HG03095 (cell line): Measurements from ENCODE around the gene GEMIN4.

Experiments used
- ATAC-seq: cut with Tn5 transposase; IDR thresholded peaks from one replicate; pipeline ENCODE4 v1.9.1; 2021; ENCODE audit warnings: moderate library complexity; ENCODE audit not compliant: unreplicated experiment

GEMIN4 gene

DNA sequence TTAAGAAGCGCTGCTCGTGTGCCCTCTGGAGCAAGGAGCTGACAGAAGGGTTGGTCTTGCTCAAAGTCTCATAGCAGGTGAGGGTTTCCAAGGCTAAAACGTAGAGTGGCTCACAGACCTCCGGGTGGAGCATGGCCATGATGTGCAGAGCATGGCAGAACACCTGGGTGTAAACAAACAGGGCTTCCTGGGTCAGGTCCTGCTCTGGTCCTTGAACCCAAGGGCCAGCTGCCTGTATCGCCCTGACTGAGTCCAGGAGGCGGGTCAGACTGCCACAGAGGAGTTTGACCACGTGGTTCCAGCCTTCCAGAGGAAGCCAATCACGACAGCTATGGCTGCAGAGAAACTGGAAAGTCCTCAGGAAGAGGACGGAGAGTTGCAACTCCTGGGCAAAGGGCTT is 7.1 kb downstream of the GEMIN4 start:
- no peak for ATAC-seq

DNA sequence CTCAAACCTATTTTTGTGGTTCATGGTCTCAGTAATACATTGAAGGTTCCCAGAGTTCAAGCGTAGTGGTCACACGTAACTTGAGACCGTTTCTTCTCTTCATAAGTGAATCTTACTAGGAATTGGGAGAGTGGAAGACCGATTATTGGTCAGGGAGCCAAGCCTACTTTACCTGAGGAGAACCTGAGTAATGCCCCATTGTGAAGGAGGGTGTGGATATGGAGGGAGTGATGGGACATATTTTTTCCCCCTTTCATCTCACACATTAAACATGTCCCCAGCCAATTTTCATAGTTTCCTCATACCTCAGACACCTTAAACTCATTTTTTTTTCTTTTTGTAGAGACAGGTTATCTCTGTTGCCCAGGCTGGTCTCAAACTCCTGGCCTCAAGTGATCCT is 8.9 kb downstream of the GEMIN4 start:
- ATAC-seq: no peak

DNA sequence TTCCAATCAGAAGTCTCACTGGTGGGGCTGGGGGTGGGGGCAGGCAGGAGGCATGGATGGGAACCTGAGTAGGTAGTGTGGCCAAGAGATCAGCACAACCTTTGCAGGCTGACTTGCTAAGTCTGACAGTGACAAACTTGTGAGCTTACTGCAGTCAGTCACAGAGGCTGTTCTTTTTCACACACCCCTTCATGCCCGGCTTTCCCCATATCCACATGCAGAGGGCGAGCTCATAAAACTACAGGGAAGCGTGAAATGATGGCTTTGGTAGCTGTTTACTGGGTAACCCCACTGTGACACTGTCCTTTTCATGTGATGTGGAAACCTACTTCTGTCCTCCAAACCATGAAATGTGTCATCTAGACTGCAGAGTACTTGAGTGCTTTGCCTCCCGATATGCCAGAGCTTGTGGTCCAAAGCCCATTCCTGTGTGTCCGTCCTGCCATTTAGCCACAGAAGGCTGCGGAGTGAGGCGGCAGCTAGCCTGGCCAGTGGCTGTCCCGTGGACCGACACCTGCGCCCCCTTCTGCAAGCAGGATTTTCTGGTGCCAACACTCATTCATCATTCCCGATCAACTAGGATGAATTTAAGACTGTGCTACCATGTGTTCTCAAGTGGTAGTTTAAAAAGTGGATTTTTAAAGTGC is 9.8 kb downstream of the GEMIN4 start:
- ATAC-seq: no peak

DNA sequence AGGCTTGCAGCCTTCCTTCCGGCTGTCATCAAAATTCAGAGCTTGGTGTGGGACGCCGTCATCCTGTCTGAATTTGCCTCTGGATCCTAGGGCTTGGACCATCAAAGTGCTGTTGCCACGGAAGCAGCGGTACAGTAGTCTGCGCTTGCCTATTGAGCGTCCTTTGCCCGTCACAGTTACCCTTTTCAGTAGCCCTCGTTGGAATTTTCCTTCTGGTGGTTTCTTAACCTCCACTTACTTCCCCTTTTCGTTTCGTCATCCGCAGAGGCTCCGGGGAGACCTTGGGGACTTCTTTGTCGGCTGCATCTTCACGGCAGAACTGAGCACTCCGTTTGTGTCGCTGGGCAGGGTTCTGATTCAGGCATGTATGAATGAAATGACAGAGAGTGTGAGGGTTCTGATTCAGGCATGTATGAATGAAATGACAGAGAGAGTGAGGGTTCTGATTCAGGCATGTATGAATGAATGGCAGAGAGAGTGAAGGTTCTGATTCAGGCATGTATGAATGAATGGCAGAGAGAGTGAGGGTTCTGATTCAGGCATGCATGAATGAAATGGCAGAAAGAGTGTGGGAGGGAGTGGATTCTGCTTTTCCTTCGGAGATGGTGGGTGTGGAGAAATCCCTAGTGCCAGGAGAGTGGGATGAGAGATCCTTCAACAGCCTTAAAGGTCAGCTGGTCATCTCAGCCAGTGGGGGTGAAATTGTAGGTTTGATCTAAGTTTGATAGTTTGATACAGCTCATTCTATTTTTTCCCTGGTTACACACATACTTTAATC is 11.6 kb downstream of the GEMIN4 start:
- peak; percentile 74 for ATAC-seq

DNA sequence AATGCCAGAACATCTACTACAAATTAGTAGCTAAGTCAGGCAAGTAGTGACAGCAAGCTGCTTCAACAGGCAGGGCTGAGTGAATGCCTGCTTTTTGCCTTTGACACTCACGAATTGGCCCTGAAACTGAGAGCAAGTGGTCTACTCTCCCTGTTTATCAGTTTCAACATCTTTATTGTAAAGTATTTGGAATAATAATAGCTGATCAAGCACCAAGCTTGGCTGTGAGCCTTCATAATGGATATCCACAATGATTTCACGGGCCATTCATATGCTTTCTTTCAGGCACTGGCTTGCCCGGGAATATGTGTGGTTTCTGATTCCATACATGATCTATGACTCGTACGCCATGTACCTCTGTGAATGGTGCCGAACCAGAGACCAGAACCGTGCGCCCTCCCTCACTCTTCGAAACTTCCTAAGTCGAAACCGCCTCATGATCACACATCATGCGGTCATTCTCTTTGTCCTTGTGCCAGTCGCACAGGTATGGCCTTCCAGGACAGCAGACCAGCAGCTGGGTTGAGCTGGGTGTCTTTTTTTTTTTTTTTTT is 14.4 kb downstream of the GEMIN4 start:
- ATAC-seq: no peak

DNA sequence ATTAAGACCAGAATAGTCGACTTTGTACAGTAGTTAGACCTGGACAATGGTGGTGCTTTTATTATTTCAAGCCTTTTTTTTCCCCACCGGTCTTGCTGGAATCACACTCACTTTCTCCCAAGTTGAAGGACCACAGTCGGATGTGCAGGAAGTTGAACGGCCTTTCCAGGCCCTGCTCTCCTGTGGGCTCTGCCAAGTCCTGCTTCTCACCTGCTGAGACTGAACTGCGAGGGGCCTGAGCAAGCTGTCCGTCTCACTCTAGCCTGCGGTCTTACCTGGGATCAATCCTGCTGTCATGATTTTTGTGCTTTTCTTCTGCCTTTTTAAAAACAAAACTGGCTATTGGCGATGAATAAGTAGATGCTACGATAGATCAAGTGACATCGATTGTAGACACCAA is 18.3 kb downstream of the GEMIN4 start:
- ATAC-seq: no peak

DNA sequence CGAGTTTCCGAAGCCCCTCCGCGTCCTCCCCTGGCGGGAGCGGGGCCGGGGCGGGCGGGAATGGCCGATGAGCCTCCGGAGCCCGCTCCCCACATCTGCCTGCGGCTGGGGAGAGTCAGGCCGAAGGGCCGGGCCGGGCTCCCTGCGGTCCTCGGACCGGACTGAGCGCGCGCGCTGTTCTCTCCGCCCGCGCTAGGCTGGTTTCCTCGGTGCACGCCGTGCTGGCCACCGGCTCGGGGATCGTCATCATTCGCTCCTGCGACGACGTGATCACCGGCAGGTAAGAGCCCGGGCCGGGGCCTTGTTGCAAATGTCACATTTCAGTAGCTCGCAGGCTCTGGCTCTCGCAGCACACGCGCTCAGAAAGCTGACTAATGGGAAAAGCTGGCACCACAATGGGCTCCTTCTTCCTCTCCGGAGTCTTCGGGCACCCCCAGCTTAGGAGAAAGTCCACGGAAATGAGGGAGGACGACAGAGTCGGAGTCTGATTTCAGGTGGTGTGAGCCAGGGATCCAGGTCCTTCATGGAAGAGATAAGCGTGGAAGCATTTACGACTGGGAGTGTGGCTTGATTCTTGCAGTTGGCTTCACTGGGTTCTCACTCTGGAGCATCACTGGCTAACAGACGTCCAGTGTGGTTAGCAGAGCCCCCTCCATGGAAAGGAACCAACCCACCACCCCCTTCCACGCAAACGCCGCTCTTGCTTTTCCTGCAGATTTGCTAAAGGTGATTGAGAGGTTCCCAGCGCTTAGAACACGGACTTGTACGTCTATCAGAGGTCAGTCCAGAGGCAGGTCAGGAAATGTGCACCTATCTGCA is 19.0 kb downstream of the GEMIN4 start:
- ATAC-seq: peak; percentile 28

DNA sequence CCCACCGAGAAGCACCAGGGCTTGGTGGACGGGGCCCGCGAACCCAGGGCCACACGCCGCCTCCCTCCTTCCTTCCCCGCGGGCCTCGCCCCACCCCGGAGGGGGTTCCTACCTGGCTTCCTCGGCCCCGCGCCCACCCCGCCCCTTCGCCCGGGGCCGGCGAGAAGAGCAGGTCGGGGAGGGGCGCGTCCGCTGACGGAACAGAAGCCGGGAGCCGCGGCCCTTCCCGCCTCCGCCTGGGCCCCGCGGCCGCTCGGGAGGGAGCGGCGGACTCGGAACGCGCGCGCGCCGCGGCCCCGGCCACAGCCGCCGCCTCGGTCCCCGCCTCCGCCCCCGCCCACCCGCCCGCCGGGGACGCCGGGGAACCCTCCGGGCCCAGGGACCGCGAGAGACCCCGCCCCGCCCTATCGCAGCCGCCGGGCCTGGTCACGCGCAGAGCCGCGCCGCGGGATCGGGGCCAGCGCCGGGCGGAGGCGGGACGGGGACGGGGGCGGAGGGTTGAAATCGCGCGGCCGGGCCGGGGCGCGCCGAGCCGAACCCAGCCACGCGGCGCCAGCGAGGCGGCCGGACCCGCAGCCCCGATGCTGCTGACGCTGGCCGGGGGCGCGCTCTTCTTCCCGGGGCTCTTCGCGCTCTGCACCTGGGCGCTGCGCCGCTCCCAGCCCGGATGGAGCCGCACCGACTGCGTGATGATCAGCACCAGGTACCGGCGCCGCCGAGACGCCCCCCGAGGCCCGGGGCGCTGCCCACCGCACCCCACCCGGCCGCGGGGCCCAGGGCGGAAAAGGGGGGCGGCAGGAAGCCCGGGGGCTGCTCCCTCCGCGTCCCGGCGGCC is 19.8 kb downstream of the GEMIN4 start, which contains the start of gene TLCD3A:
Gene TLCD3A, plus strand, starts transcription at position 530 of the 835 bp plus-strand sequence. Its CDS starts 52 bp downstream, at position 582.
- peak; percentile 42 for ATAC-seq

DNA sequence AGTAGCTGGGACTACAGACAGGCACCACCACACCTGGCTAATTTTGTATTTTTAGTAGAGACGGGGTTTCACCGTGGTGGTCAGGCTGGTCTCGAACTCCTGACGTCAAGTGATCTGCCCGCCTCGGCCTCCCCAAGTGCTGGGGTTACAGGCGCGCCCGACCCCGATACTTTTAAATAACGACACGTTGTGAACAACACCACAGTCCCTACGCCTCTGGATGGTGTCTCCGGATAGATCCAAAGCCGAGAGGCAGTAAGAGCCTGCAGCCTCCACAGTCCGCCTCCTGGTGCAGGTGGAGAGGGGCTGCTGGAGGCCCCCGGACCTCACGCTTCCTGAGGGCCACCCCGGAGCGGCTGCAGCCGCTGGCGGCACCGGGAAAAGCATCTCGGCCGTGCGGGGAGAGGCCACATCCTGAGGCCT is 20.4 kb downstream of the GEMIN4 start:
- no peak for ATAC-seq

DNA sequence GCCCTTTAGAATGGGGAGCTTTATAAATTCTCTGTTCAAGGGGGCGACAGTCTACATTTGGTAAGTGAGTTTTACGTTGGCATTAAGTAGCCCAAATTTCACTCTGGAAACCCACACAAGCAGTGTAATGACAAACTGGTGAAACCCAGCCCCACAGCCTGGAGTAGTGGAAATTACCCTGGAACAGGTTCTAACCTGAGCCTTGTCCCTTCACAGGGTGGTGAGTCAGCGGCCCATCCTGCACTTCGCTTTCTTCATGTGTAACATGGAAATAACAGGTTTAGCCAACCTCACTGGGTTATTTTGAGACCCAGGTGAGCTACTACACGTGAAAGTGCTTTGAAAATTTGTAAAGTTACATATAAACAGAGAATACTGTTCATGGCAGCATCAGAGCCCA is 23.2 kb downstream of the GEMIN4 start:
- ATAC-seq: no peak

DNA sequence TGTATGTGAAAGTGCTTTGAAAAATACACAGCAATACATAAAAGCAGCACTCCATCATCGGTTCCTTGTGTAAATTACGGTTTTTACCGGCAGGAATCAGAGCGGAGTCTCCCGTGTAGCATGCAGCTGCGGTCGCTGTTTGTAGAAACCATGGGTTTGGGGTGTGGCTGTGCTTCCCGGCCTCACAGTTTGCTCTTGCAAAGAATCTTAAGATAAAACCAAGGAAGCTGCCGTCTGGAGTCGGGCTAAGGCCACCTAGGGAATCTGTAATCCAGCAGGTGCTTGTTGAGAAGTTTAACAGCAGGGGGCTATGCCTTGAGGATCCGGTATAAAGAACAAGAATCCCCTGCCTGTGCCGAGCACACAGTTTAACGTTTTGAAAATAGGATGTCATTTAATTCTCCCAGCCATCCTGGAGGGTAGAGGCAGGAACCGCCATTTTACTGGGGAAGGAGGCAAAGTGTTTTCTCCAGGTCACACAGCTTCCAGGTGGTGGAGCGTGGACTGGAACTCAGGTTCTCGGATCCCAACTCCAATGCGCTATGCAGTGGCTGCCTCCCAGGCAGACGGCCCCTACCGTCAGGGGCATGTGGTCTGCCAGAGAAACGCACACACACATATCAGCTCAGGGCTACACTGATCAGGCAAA is 25.7 kb downstream of the GEMIN4 start:
- ATAC-seq: no peak

DNA sequence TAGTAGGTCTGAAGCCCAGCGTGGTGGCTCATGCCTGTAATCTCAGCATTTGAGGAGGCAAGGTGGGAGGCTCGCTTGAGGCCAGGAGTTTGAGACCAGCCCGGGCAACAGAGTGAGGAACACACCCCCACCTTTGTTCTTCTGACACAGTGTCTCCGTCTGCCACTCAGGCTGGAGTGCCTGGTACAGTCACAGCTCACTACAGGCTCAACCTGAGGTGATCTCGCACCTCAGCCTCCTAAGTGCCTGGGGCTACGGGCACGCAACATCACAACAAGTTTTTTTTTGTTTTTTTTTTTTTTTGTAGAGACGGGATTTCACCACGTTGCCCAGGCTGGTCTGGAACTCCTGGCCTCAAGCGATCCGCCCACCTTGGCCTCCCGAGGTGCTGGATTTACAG is 26.3 kb downstream of the GEMIN4 start:
- ATAC-seq: no peak

DNA sequence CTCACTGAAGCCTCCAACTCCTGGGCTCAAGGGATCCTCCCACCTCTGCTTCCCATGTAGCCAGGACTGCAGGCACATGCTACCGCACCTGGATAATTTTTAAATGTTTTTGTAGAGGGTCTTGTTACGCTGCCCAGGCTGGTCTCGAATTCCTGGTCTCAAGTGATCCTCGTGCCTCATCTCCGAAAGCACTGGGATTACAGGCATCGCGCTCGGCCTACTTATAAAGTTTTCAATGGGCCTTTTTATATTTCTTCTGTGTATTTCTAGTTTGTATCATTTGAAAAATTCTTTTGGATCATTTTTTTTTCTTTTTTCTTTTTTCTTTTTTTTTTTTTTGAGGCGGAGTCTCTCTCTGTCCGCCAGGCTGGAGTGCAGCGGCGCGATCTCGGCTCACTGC is 27.0 kb downstream of the GEMIN4 start:
- no peak for ATAC-seq

DNA sequence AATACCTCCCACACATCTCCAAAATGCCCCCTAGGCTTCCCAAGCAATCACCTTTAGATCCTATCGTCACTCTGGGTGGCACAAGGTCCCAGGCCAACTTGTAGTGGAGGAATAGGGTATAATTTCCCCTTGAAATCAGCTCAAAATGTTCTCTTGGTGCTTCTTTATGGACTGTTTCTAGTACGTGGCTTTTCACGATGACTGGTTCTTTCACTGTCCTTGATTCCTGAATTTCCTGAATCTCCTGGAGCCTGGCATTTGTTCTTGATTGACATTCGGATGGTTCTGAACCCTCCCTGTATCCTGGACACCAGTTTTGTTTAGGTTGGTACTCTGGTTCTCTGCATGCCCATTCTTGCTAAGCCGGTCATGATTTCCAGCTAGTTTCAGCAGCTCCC is 30.5 kb downstream of the GEMIN4 start:
- no peak for ATAC-seq

DNA sequence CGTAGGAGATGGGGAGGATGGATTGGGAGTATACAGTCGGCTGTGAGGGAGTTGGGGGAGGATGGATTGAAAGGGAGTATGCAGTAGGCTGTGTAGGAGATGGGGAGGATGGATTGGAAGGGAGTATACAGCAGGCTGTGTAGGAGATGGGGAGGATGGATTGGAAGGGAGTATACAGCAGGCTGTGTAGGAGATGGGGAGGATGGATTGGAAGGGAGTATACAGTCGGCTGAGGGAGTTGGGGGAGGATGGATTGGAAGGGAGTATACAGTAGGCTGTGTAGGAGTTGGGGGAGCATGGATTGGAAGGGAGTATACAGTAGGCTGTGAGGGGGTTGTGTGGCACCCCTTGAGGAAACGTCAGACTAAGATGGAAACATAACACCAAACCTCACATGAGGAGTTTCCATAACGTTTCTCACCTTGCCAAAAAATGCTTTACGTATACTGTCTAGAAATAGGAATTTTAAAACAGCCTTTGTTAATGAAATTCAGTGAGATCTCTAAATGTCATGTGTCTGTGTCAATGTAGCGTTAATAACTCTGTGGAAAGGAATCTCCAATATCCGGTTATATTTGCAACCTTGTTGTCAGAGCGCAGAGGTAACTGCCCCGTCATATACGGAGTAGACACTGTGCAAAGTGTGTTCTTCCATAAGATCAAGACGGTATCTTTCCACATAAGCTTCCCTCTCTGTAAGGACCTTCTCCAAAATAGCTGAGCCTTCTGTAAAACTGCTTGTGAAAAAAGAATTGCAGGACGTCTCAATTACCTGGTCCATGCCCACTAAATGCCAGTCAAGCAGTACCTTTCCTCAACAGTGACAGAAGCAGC is 31.1 kb downstream of the GEMIN4 start:
- no peak for ATAC-seq

DNA sequence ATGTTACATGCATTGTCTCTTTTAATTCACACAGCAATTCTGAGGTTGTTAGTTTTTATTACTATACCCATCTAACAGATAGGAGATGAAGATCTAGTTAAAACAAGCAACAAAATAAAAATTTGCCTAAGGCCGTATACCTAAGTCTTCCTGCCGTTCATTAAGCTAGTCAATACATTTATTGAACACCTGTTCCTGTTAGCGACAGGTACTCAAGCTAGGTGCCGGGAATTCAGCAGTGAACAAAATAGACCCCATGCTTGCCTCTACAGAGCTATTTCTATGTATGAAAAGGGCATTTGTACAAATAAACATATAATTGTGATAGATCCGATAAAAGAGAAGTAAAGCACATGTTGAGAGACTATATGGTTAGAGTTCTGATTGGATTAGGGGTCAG is 34.0 kb downstream of the GEMIN4 start:
- ATAC-seq: no peak

DNA sequence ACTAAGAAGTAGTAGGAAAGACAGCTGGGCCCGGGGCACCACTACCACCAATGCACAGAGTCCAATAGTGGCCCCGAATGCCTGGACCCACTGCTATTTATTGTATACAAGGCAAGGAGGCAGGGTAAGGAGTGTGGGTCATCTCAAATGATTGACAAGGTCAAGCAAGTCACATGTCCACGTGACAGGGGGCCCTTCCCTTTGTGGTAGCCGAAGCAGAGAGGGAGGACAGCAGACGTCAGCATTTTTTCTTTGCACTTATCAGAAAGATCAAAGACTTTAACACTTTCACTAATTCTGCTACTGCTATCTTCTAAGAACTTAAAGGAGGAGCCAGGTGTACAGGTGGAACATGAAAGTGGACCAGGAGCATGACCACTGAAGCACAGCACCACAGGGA is 43.9 kb downstream of the GEMIN4 start:
- ATAC-seq: no peak

DNA sequence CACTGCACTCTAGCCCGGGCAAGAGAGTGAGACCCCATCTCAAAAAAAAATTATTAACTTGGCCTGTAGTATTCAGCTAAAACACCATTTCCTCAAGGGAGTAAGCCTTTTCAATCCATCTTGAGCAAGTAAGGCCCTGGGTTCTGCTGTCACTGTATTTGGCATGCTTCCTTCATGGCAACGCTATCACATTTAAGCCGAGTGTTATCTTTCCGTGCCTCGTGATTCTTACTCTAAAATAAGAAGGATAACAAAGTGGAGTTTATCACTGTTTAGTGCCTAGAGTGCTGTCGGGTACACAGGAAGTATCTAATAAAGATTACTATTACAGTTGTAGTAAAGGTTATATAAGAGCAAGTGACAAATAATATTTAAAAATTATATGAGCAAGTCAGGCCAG is 46.2 kb downstream of the GEMIN4 start:
- ATAC-seq: no peak

DNA sequence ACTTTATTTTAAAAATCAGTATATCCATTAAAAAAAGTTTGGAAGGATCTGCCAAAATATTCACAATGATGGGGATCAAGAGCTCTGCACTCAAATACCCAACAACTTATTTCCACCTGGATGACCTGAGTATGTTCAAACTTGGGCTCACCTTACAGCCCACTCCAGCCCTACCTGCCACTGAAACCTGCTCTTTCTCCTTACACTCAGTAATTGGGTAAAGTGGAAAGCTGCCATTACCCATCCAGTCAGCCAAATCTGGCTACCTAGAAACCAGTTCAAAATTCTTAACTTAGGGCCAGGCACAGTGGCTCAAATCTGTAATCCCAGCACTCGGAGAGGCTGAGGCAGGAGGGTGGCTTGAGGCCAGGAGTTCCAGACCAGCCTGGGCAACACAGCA is 47.1 kb downstream of the GEMIN4 start:
- ATAC-seq: no peak
